SJCRH30 (cell line): ENCODE data around the gene SYNJ2. TPM values are rescaled to one million over a fixed set of nuclear protein-coding genes. Genes with fewer than 3 reads are reported as not detected.

Source experiments
- DNase-seq, 2 experiments: peaks; one replicate each; pipeline ENCODE4 v3.0.0-alpha.2; 2015 to 2020
- H3K27ac ChIP-seq: fragments of 250-450 bp; sonication (Bioruptor Pico); 2 replicates; pipeline ENCODE4 v1.5.1; 2020; ENCODE audit warnings: mild to moderate bottlenecking, moderate library complexity
- H3K27me3 ChIP-seq: fragments of 250-450 bp; sonication (Bioruptor Pico); 2 replicates; pipeline ENCODE4 v1.5.1; 2020; ENCODE audit warnings: mild to moderate bottlenecking, moderate library complexity
- H3K36me3 ChIP-seq: fragments of 250-450 bp; sonication (Bioruptor Pico); 2 replicates; pipeline ENCODE4 v1.5.1; 2020; ENCODE audit warnings: mild to moderate bottlenecking, moderate library complexity
- H3K4me1 ChIP-seq: fragments of 250-450 bp; sonication (Bioruptor Pico); 2 replicates; pipeline ENCODE4 v1.5.1; 2020; ENCODE audit warnings: mild to moderate bottlenecking, moderate library complexity
- H3K4me3 ChIP-seq: fragments of 250-450 bp; sonication (Bioruptor Pico); 2 replicates; pipeline ENCODE4 v1.5.1; 2020; ENCODE audit warnings: mild to moderate bottlenecking, moderate library complexity
- H3K9me3 ChIP-seq: fragments of 250-450 bp; sonication (Bioruptor Pico); replicated peaks from 2 replicates; pipeline ENCODE4 v1.5.1; 2020; ENCODE audit warnings: mild to moderate bottlenecking, moderate library complexity
- total RNA-seq: library from RNA; depleted of rRNA; stranded (reverse); fragments of >200 nt; shearing (Covaris generic); gene quantifications from 2 replicates; pipeline ENCODE4 v1.2.3, GENCODE V29; 2014

Gene SYNJ2
- total RNA-seq, 1 experiment from 2014 or later = 33.4 TPM

GRCh38 chr6:158072083-158072721 lies 90.5 kb downstream of the SYNJ2 start:
- Histone ChIP-seq H3K4me3 (no peak overlapping the region), H3K4me1 (peaks cover 7% of the 10 kb centered on the region; the same call in 1 of the 2 replicates), H3K27me3 (no peaks in the 10 kb centered on the region), H3K27ac (no peak overlapping the region), H3K9me3 (no peaks in the 10 kb centered on the region), H3K36me3 (peaks cover 38% of the 10 kb centered on the region)
- DNase-seq = peak; percentile 59 to 67

GRCh38 chr6:158073776-158074175 lies 92.1 kb downstream of the SYNJ2 start:
- Histone ChIP-seq H3K36me3 (peaks cover 40% of the 10 kb centered on the region), H3K4me1 (peaks cover 7% of the 10 kb centered on the region; the same call in 1 of the 2 replicates)

GRCh38 chr6:158076548-158076947 lies 94.9 kb downstream of the SYNJ2 start:
- no peaks in the 10 kb centered on the region for H3K9me3 ChIP-seq
- no peak for DNase-seq
- H3K36me3 ChIP-seq = peaks cover 39% of the 10 kb centered on the region
- H3K4me3 ChIP-seq = no peak overlapping the region
- H3K27ac ChIP-seq = no peak overlapping the region
- H3K4me1 ChIP-seq = peaks cover 7% of the 10 kb centered on the region; the same call in 1 of the 2 replicates
- no peaks in the 10 kb centered on the region for H3K27me3 ChIP-seq

More at GRCh38 chr6:158073776-158074175, 92.1 kb downstream of the SYNJ2 start:
- no peak overlapping the region for H3K4me3 ChIP-seq
- H3K27me3 ChIP-seq = no peaks in the 10 kb centered on the region
- peak; percentile 52 to 73 for DNase-seq
- H3K9me3 ChIP-seq = no peaks in the 10 kb centered on the region
- H3K27ac ChIP-seq = no peak overlapping the region

GRCh38 chr6:158077676-158078075 lies 96.0 kb downstream of the SYNJ2 start:
- H3K4me1 ChIP-seq = peaks cover 7% of the 10 kb centered on the region; the same call in 1 of the 2 replicates
- H3K36me3 ChIP-seq = peaks cover 40% of the 10 kb centered on the region
- H3K27ac ChIP-seq = no peak overlapping the region
- no peaks in the 10 kb centered on the region for H3K27me3 ChIP-seq
- H3K9me3 ChIP-seq = no peaks in the 10 kb centered on the region
- no peak for DNase-seq
- no peak overlapping the region for H3K4me3 ChIP-seq

- peaks cover 6% of the 10 kb centered on the region; the same call in 1 of the 2 replicates for H3K4me1 ChIP-seq
- H3K36me3 ChIP-seq = peaks cover 44% of the 10 kb centered on the region
- no peak for DNase-seq
- no peak overlapping the region for H3K4me3 ChIP-seq
- H3K9me3 ChIP-seq = no peaks in the 10 kb centered on the region
- no peaks in the 10 kb centered on the region for H3K27me3 ChIP-seq
- H3K27ac ChIP-seq = no peak overlapping the region
These were observed 96.7 kb downstream of the SYNJ2 start for GRCh38 chr6:158078320-158078719.

- no peaks in the 10 kb centered on the region for H3K4me1 ChIP-seq
- no peak overlapping the region for H3K4me3 ChIP-seq
- no peak for DNase-seq
- no peak overlapping the region for H3K27ac ChIP-seq
- peaks cover 52% of the 10 kb centered on the region for H3K36me3 ChIP-seq
- H3K27me3 ChIP-seq = no peaks in the 10 kb centered on the region
- no peaks in the 10 kb centered on the region for H3K9me3 ChIP-seq
These were observed 99.4 kb downstream of the SYNJ2 start for GRCh38 chr6:158080849-158081656.

GRCh38 chr6:158081657-158081935 lies 99.9 kb downstream of the SYNJ2 start:
- peaks cover 54% of the 10 kb centered on the region for H3K36me3 ChIP-seq
- H3K27ac ChIP-seq = no peak overlapping the region
- H3K4me1 ChIP-seq = no peaks in the 10 kb centered on the region
- no peak overlapping the region for H3K4me3 ChIP-seq
- DNase-seq = no peak
- no peaks in the 10 kb centered on the region for H3K27me3 ChIP-seq
- H3K9me3 ChIP-seq = no peaks in the 10 kb centered on the region

- Histone ChIP-seq H3K27me3 (no peaks in the 10 kb centered on the region), H3K9me3 (no peaks in the 10 kb centered on the region), H3K27ac (no peak overlapping the region), H3K4me3 (no peak overlapping the region), H3K4me1 (no peaks in the 10 kb centered on the region), H3K36me3 (peaks cover 59% of the 10 kb centered on the region)
- no peak for DNase-seq
These were observed 102.0 kb downstream of the SYNJ2 start for GRCh38 chr6:158083455-158084325.

- Histone ChIP-seq H3K9me3 (no peaks in the 10 kb centered on the region), H3K27ac (no peak overlapping the region), H3K4me3 (no peak overlapping the region), H3K36me3 (peaks cover 61% of the 10 kb centered on the region), H3K4me1 (no peaks in the 10 kb centered on the region), H3K27me3 (no peaks in the 10 kb centered on the region)
- no peak for DNase-seq
These were observed 103.8 kb downstream of the SYNJ2 start for GRCh38 chr6:158085261-158086053.

- no peak overlapping the region for H3K27ac ChIP-seq
- H3K27me3 ChIP-seq = no peaks in the 10 kb centered on the region
- no peak overlapping the region for H3K4me3 ChIP-seq
- no peaks in the 10 kb centered on the region for H3K4me1 ChIP-seq
- H3K36me3 ChIP-seq = peaks cover 64% of the 10 kb centered on the region
- H3K9me3 ChIP-seq = no peaks in the 10 kb centered on the region
- DNase-seq = no peak
These were observed 104.4 kb downstream of the SYNJ2 start for GRCh38 chr6:158086054-158086503.

GRCh38 chr6:158086504-158087223 lies 105.0 kb downstream of the SYNJ2 start:
- Histone ChIP-seq H3K4me1 (no peaks in the 10 kb centered on the region), H3K27ac (no peak overlapping the region), H3K27me3 (no peaks in the 10 kb centered on the region), H3K4me3 (no peak overlapping the region), H3K36me3 (peaks cover 66% of the 10 kb centered on the region), H3K9me3 (no peaks in the 10 kb centered on the region)
- no peak for DNase-seq

- Histone ChIP-seq H3K36me3 (peaks cover 68% of the 10 kb centered on the region), H3K27me3 (no peaks in the 10 kb centered on the region), H3K4me1 (no peaks in the 10 kb centered on the region), H3K4me3 (no peak overlapping the region), H3K9me3 (no peaks in the 10 kb centered on the region), H3K27ac (no peak overlapping the region)
- DNase-seq = no peak
These were observed 105.7 kb downstream of the SYNJ2 start for GRCh38 chr6:158087224-158087867.

GRCh38 chr6:158092806-158093205 lies 111.1 kb downstream of the SYNJ2 start:
- Histone ChIP-seq H3K4me3 (no peak overlapping the region), H3K9me3 (no peaks in the 10 kb centered on the region), H3K27ac (no peak overlapping the region), H3K4me1 (no peaks in the 10 kb centered on the region), H3K36me3 (peaks cover 69% of the 10 kb centered on the region), H3K27me3 (no peaks in the 10 kb centered on the region)
- no peak for DNase-seq
